Smooth muscle cell (in vitro differentiated cells): Measurements from ENCODE around the gene RNF13. TPM values are rescaled to one million over a fixed set of nuclear protein-coding genes. Genes with fewer than 3 reads are reported as not detected.

Experiments
- DNase-seq: peaks from one replicate; lab custom pipeline; 2025; ENCODE audit not compliant: unreplicated experiment; lab: John Stamatoyannopoulos, UW
- H2AFZ ChIP-seq: fragments of 200-600 bp; sonication (generic); 2 replicates; pipeline ENCODE4 v1.6.0; 2016; ENCODE audit warnings: antibody characterized with exemption, low read depth, mild to moderate bottlenecking
- H3F3A ChIP-seq: fragments of 200-600 bp; sonication (generic); 2 replicates; pipeline ENCODE4 v1.6.0; 2017; ENCODE audit warnings: antibody characterized with exemption, low read depth
- H3K27ac ChIP-seq: fragments of 200-600 bp; sonication (generic); 2 replicates; pipeline ENCODE4 v1.5.1; 2016; ENCODE audit warnings: low read depth, mild to moderate bottlenecking
- H3K27me3 ChIP-seq: fragments of 200-600 bp; sonication (generic); 2 replicates; pipeline ENCODE4 v1.6.1; 2016; ENCODE audit warnings: low read depth, mild to moderate bottlenecking
- H3K36me3 ChIP-seq: fragments of 200-600 bp; sonication (generic); 2 replicates; pipeline ENCODE4 v1.5.1; 2016; ENCODE audit warnings: low read depth
- H3K4me1 ChIP-seq: fragments of 200-600 bp; sonication (generic); 2 replicates; pipeline ENCODE4 v1.5.1; 2016; ENCODE audit warnings: low read depth
- H3K4me2 ChIP-seq: fragments of 200-600 bp; sonication (generic); 2 replicates; pipeline ENCODE4 v1.6.0; 2016; ENCODE audit warnings: mild to moderate bottlenecking
- H3K4me3 ChIP-seq: fragments of 200-600 bp; sonication (generic); 2 replicates; pipeline ENCODE4 v1.5.1; 2016; ENCODE audit warnings: mild to moderate bottlenecking
- H3K79me2 ChIP-seq: fragments of 200-600 bp; sonication (generic); 2 replicates; pipeline ENCODE4 v1.6.0; 2016; ENCODE audit warnings: low read depth, mild to moderate bottlenecking
- H3K9ac ChIP-seq: fragments of 200-600 bp; sonication (generic); 2 replicates; pipeline ENCODE4 v1.6.0; 2016; ENCODE audit warnings: low read depth
- H3K9me3 ChIP-seq: fragments of 200-600 bp; sonication (generic); replicated peaks from 2 replicates; pipeline ENCODE4 v1.5.1; 2016; ENCODE audit warnings: low read depth
- H4K20me1 ChIP-seq: fragments of 200-600 bp; sonication (generic); 2 replicates; pipeline ENCODE4 v1.6.0; 2016; ENCODE audit warnings: low read depth
- WGBS: methylation state at CpG from one replicate; pipeline ENCODE4 v1.1.7; 2016; ENCODE audit warnings: low lambda C conversion rate; 5-methylcytosine and 5-hydroxymethylcytosine counted together
- polyA plus RNA-seq: library from polyadenylated mRNA; unstranded; fragments of >200 nt; fragmentation: Nextera tagmentation; extraction: Ambion mirVana; gene quantifications from 2 replicates; pipeline ENCODE4 v1.2.1, GENCODE V29; 2016
- total RNA-seq: library from RNA; depleted of rRNA; stranded (reverse); fragments of >200 nt; gene quantifications from 2 replicates; pipeline ENCODE4 v1.2.3, GENCODE V29; 2014
- TF ChIP-seq, protein P1 (sequence below): fragments of 200-600 bp; sonication (generic); IDR thresholded peaks from 2 replicates; pipeline ENCODE4 v1.5.1; 2017; ENCODE audit warnings: borderline replicate concordance, mild to moderate bottlenecking, antibody characterized with exemption; ENCODE audit not compliant: insufficient read depth, poor library complexity, severe bottlenecking

RNF13 gene
- total and polyA plus RNA-seq, 2 experiments from 2014 or later = 46.1 to 81.9 TPM

DNA sequence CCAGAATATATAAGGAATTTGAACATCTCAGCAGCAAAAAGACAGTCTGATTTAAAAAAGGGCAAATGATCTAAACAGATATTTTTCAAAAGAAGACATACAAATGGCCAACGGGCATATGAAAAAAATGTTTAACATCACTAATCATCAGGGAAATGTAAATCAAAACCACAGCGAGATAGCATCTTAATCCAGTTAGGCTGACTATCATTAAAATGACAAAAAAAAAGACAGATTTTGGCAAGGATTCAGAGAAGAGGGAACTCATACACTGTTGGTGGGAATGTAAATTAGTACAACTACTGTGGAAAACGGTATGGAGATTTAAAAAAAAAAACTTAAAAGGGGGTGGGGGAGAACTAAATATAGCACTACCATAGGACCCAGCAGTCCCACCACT is 47.9 kb downstream of the RNF13 start:
- Histone ChIP-seq H3K4me3 (no peak overlapping the region), H4K20me1 (no peaks in the 10 kb centered on the region), H2AFZ (no peak overlapping the region), H3K27me3 (no peaks in the 10 kb centered on the region), H3K4me2 (no peak overlapping the region), H3K9me3 (no peaks in the 10 kb centered on the region), H3K4me1 (no peaks in the 10 kb centered on the region), H3K36me3 (peaks cover 2% of the 10 kb centered on the region), H3K9ac (no peak overlapping the region), H3K79me2 (no peaks in the 10 kb centered on the region), H3F3A (no peaks in the 10 kb centered on the region), H3K27ac (no peak overlapping the region)
- DNase-seq = no peak
- WGBS = 79% methylated on average over 3 of the region's 3 CpGs
- TF ChIP-seq, protein P1, sequence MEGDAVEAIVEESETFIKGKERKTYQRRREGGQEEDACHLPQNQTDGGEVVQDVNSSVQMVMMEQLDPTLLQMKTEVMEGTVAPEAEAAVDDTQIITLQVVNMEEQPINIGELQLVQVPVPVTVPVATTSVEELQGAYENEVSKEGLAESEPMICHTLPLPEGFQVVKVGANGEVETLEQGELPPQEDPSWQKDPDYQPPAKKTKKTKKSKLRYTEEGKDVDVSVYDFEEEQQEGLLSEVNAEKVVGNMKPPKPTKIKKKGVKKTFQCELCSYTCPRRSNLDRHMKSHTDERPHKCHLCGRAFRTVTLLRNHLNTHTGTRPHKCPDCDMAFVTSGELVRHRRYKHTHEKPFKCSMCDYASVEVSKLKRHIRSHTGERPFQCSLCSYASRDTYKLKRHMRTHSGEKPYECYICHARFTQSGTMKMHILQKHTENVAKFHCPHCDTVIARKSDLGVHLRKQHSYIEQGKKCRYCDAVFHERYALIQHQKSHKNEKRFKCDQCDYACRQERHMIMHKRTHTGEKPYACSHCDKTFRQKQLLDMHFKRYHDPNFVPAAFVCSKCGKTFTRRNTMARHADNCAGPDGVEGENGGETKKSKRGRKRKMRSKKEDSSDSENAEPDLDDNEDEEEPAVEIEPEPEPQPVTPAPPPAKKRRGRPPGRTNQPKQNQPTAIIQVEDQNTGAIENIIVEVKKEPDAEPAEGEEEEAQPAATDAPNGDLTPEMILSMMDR = no peak

DNA sequence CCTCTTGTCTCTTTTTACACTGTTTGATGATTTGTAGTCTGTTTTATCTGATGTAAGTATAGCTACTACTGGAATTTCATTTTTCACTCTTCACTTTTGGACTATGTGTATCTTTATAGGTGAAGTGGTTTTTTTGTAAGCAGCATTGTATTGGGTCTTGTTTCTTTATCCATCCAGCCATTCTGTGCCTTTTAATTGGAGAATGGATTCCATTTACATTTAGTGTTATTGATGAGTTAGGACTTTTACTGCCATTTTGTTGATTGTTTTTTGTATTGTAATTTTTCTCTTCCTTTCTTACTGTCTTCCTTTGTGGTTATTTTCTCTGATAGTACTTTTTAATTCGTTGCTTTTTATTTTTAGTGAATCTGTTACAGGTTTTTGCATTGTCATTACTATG is 54.5 kb downstream of the RNF13 start:
- DNase-seq = no peak
- Histone ChIP-seq H3K79me2 (peaks cover 8% of the 10 kb centered on the region), H3K36me3 (peaks cover 8% of the 10 kb centered on the region), H3K27me3 (no peaks in the 10 kb centered on the region), H3K9me3 (peaks cover 16% of the 10 kb centered on the region), H4K20me1 (no peaks in the 10 kb centered on the region), H3K4me3 (no peak overlapping the region), H3F3A (no peaks in the 10 kb centered on the region), H3K9ac (no peak overlapping the region), H3K4me1 (no peaks in the 10 kb centered on the region), H3K4me2 (no peak overlapping the region), H3K27ac (no peak overlapping the region), H2AFZ (no peak overlapping the region)
- TF ChIP-seq, protein P1 = no peak
- WGBS = 100% methylated on average over 1 of the region's 1 CpG

DNA sequence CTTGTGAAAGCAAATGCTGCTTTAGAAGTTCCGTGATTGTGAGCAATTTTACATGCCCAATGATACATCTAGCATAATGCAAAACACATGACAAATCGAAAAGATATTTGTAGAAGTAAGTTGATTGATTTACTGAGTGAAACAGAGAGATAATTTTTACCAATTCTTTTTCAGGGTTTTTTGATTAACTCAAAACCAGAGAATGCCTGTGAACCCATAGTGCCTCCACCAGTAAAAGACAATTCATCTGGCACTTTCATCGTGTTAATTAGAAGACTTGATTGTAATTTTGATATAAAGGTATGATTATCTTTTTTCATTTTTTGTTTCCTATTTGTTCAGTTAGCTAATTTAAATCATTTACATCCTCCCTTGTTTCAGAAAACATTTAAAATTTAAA is 58.8 kb downstream of the RNF13 start:
- no peaks in the 10 kb centered on the region for H3K4me1 ChIP-seq
- no peak overlapping the region for H3K27ac ChIP-seq
- H3K9me3 ChIP-seq = peaks cover 13% of the 10 kb centered on the region
- no peaks in the 10 kb centered on the region for H3K27me3 ChIP-seq
- no peak overlapping the region for H2AFZ ChIP-seq
- no peaks in the 10 kb centered on the region for H4K20me1 ChIP-seq
- 98% methylated on average over 3 of the region's 3 CpGs for WGBS
- peaks cover 14% of the 10 kb centered on the region for H3K36me3 ChIP-seq
- no peak overlapping the region for H3K4me3 ChIP-seq
- no peak overlapping the region for H3K4me2 ChIP-seq
- TF ChIP-seq, protein P1 = no peak
- no peaks in the 10 kb centered on the region for H3F3A ChIP-seq
- H3K79me2 ChIP-seq = peaks cover 8% of the 10 kb centered on the region
- DNase-seq = no peak
- H3K9ac ChIP-seq = no peak overlapping the region

DNA sequence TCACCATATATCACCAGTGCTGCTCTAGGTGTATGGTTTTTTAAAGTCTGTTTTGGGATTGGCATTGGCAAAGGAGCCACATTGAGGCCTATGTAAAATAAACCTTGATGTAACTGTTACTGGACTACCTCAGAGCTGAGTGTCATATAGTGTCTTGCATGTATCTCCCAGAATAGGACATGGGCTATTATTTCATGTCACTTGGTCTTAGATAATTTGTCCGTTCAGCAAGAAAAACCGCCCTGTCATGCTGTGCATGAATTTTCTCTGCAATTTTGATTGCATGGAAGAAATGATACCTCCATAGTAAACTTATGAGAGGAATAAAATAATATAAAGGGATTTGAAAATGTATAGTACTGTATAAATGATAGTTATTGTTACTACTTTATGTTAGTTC is 59.6 kb downstream of the RNF13 start:
- Histone ChIP-seq H3K4me1 (no peaks in the 10 kb centered on the region), H3F3A (no peaks in the 10 kb centered on the region), H3K27me3 (no peaks in the 10 kb centered on the region), H2AFZ (no peak overlapping the region), H3K4me2 (no peak overlapping the region), H3K9me3 (peaks cover 7% of the 10 kb centered on the region), H3K27ac (no peak overlapping the region), H3K9ac (no peak overlapping the region), H3K4me3 (no peak overlapping the region), H3K79me2 (peaks cover 8% of the 10 kb centered on the region), H4K20me1 (no peaks in the 10 kb centered on the region), H3K36me3 (peaks cover 14% of the 10 kb centered on the region)
- TF ChIP-seq, protein P1 = no peak
- WGBS = 93% methylated on average over 2 of the region's 2 CpGs
- DNase-seq = no peak
